Type B pancreatic cell (in vitro differentiated cells): ENCODE results near the gene MYL4. TPM values are rescaled to one million over a fixed set of nuclear protein-coding genes. Genes with fewer than 3 reads are reported as not detected.

Source experiments
- DNase-seq: peaks from one replicate; pipeline ENCODE4 v3.0.0; 2021; ENCODE audit warnings: mixed read lengths; ENCODE audit not compliant: unreplicated experiment; ENCODE audit errors: extremely low spot score
- H3K27ac Mint-ChIP-seq: 2 replicates; pipeline ENCODE4 v1.8.0; 2021; ENCODE audit warnings: mild to moderate bottlenecking, mixed read lengths
- H3K27me3 Mint-ChIP-seq: 2 replicates; pipeline ENCODE4 v1.8.0; 2021; ENCODE audit warnings: mixed read lengths
- H3K36me3 Mint-ChIP-seq: 2 replicates; pipeline ENCODE4 v1.8.0; 2021; ENCODE audit warnings: mixed read lengths
- H3K4me1 Mint-ChIP-seq: one replicate; pipeline ENCODE4 v1.8.0; 2021; ENCODE audit warnings: mixed read lengths; ENCODE audit not compliant: unreplicated experiment
- H3K4me3 Mint-ChIP-seq: 2 replicates; pipeline ENCODE4 v1.8.0; 2021; ENCODE audit warnings: mild to moderate bottlenecking, mixed read lengths
- H3K9me3 Mint-ChIP-seq: 2 replicates; pipeline ENCODE4 v1.8.0; 2021; ENCODE audit warnings: mixed read lengths
- total RNA-seq: library from RNA; stranded (reverse); gene quantifications from 2 replicates; pipeline ENCODE4 v1.2.1, GENCODE V29; 2021; ENCODE audit warnings: low replicate concordance
- TF ChIP-seq, protein P1 (sequence below): fragments of 200-600 bp; sonication (generic); conservative IDR thresholded peaks from 2 replicates; pipeline ENCODE4 v1.5.0; 2021; ENCODE audit warnings: antibody characterized with exemption, mild to moderate bottlenecking

The MYL4 gene
- total RNA-seq, 1 donor from 2014 or later: 5.1 TPM

DNA sequence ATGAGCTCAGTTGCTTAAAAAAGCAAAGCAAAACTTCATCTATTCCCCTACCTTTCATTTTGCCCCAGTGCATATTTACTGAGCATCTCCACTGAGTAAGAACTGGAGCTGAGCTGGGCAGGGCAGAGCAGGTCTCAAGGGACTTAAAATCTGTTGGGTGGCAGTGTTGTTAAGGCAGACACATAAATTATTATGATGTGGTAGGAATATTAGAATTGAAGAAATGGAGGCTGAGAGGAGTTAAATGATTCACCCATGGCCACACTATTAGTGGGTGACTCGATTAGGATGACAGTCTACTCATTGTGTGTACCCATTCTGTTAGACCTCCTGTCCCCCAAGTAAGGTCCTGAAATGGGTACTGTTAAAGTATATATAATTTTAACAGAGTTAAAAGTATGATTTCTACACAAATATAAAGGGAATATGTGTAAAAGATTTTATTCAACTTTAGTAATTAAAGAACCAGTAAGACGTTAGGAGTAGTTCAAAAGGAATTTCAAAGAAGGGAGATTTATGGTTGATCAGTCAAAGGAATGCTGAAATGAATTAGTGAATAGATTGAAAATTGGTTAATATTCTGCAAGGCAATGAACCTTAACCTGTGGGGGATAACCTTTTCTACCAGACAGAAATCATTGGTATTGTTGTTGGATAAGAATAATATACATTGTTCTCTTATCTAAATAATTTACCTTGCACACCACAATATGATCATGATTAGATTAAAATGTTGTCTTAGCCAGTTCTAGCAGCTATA, 62.0 kb downstream of the MYL4 start:
- Mint-ChIP-seq H3K4me3 (no peak overlapping the region), H3K36me3 (no peaks in the 10 kb centered on the region), H3K27ac (no peak overlapping the region), H3K9me3 (peaks cover 5% of the 10 kb centered on the region), H3K4me1 (peaks cover 29% of the 10 kb centered on the region), H3K27me3 (peaks cover 3% of the 10 kb centered on the region)
- TF ChIP-seq, protein P1, sequence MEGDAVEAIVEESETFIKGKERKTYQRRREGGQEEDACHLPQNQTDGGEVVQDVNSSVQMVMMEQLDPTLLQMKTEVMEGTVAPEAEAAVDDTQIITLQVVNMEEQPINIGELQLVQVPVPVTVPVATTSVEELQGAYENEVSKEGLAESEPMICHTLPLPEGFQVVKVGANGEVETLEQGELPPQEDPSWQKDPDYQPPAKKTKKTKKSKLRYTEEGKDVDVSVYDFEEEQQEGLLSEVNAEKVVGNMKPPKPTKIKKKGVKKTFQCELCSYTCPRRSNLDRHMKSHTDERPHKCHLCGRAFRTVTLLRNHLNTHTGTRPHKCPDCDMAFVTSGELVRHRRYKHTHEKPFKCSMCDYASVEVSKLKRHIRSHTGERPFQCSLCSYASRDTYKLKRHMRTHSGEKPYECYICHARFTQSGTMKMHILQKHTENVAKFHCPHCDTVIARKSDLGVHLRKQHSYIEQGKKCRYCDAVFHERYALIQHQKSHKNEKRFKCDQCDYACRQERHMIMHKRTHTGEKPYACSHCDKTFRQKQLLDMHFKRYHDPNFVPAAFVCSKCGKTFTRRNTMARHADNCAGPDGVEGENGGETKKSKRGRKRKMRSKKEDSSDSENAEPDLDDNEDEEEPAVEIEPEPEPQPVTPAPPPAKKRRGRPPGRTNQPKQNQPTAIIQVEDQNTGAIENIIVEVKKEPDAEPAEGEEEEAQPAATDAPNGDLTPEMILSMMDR: no peak
- DNase-seq: no peak

DNA sequence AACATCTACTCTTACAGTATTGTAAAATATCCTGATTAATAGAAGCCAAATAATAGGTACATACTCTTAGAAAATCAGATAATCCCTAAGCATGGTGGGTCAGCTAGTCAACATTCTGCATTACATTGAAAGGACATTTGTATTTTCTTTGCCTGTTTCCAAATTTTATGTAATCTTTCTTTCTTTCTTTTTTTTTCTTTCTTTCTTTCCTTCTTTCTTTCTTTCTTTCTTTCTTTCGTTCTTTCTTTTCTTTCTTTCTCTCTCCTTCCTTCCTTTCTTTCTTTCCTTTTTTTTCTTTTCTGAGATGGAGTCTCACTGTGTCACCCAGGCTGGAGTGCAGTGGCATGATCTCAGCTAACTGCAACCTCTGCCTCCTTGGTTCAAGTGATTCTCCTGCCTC, 63.3 kb downstream of the MYL4 start:
- Mint-ChIP-seq H3K4me1 (peaks cover 36% of the 10 kb centered on the region), H3K36me3 (no peaks in the 10 kb centered on the region), H3K9me3 (peaks cover 5% of the 10 kb centered on the region), H3K27ac (no peak overlapping the region), H3K4me3 (no peak overlapping the region), H3K27me3 (peaks cover 3% of the 10 kb centered on the region)
- DNase-seq: no peak
- TF ChIP-seq, protein P1: no peak

DNA sequence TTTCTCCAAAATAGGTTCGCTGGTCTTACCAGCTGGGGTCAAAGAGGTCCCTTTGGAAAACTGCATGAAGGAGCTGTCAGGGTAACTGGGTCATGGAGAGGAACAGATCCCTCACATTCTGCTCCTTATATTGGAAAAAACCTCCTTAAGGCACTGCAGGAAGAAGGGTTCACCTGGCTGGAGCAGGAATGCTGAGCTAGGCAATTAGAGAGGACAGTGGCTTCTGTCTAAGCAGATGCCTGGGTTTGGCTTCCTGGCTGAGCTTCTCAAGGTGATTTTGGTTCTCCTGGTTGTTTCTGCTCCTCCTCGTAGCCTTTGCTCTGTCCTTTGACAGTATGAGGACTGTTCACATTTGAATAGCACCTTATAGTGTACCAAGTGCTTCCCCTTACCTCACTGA, 64.1 kb downstream of the MYL4 start:
- peaks cover 36% of the 10 kb centered on the region for H3K4me1 Mint-ChIP-seq
- H3K4me3 Mint-ChIP-seq: no peak overlapping the region
- TF ChIP-seq, protein P1: no peak
- no peaks in the 10 kb centered on the region for H3K36me3 Mint-ChIP-seq
- DNase-seq: no peak
- H3K9me3 Mint-ChIP-seq: peaks cover 5% of the 10 kb centered on the region
- peaks cover 3% of the 10 kb centered on the region for H3K27me3 Mint-ChIP-seq
- H3K27ac Mint-ChIP-seq: no peak overlapping the region

Other genes starting within 250 kb of the MYL4 start
- 0.43 and 0.46 TPM in 2 replicates for gene RPRML, start 230.1 kb upstream of the MYL4 start, total RNA-seq
- gene CDC27, start 20.1 kb upstream of the MYL4 start, total RNA-seq: 61.9 and 93.4 TPM in 2 replicates
- gene ITGB3, start 44.5 kb downstream of the MYL4 start, total RNA-seq: 0.36 and 1.6 TPM in 2 replicates
- 4.4 and 7.1 TPM in 2 replicates for gene EFCAB13, start 114.6 kb downstream of the MYL4 start, total RNA-seq